COLO829 (cell line): ENCODE data around the gene PHOSPHO2.
A peak's percentile ranks its signal among the peaks of the same experiment; 100 is the strongest.

Experiments used
- DNase-seq: peaks from one replicate; pipeline ENCODE4 v3.0.0; 2012; ENCODE audit warnings: low spot score

PHOSPHO2 gene

GRCh38 chr2:169694113-169694893, at the start of gene PHOSPHO2, which contains the start of gene CFAP210:
TSS of gene PHOSPHO2 (plus strand) at chr2:169694469. CDS start at chr2:169700972, 6,503 bp downstream.
TSS of gene CFAP210 (minus strand) at chr2:169694405. CDS start at chr2:169694327, 78 bp downstream.
- DNase-seq: peak; percentile 93

GRCh38 chr2:169647496-169647895, 46.8 kb upstream of the PHOSPHO2 start:
- DNase-seq: no peak

GRCh38 chr2:169649278-169649677, 45.0 kb upstream of the PHOSPHO2 start:
- no peak for DNase-seq

- DNase-seq: no peak
Measured at GRCh38 chr2:169653636-169654035, 40.6 kb upstream of the PHOSPHO2 start.

GRCh38 chr2:169656164-169656563, 38.1 kb upstream of the PHOSPHO2 start:
- no peak for DNase-seq

- DNase-seq: no peak
Measured at GRCh38 chr2:169658877-169659276, 35.4 kb upstream of the PHOSPHO2 start.

- no peak for DNase-seq
Measured at GRCh38 chr2:169659320-169659719, 34.9 kb upstream of the PHOSPHO2 start.

- no peak for DNase-seq
Measured at GRCh38 chr2:169661265-169661664, 33.0 kb upstream of the PHOSPHO2 start.

- DNase-seq: no peak
Measured at GRCh38 chr2:169662744-169663143, 31.5 kb upstream of the PHOSPHO2 start.

GRCh38 chr2:169663247-169663646, 31.0 kb upstream of the PHOSPHO2 start:
- DNase-seq: no peak

GRCh38 chr2:169664600-169664977, 29.7 kb upstream of the PHOSPHO2 start:
- no peak for DNase-seq

GRCh38 chr2:169664978-169665930, 29.0 kb upstream of the PHOSPHO2 start:
- DNase-seq: no peak

GRCh38 chr2:169667583-169667982, 26.7 kb upstream of the PHOSPHO2 start:
- no peak for DNase-seq

- peak; percentile 82 for DNase-seq
Measured at GRCh38 chr2:169670215-169670651, 24.0 kb upstream of the PHOSPHO2 start.

GRCh38 chr2:169670937-169671336, 23.3 kb upstream of the PHOSPHO2 start:
- DNase-seq: peak; percentile 65

- no peak for DNase-seq
Measured at GRCh38 chr2:169672406-169672805, 21.9 kb upstream of the PHOSPHO2 start.

GRCh38 chr2:169673106-169673505, 21.2 kb upstream of the PHOSPHO2 start:
- DNase-seq: no peak

- no peak for DNase-seq
Measured at GRCh38 chr2:169673921-169674320, 20.3 kb upstream of the PHOSPHO2 start.

GRCh38 chr2:169676357-169676756, 17.9 kb upstream of the PHOSPHO2 start:
- no peak for DNase-seq

GRCh38 chr2:169676850-169677249, 17.4 kb upstream of the PHOSPHO2 start:
- DNase-seq: no peak

GRCh38 chr2:169683054-169683424, 11.2 kb upstream of the PHOSPHO2 start:
- no peak for DNase-seq

- DNase-seq: no peak
Measured at GRCh38 chr2:169683425-169684134, 10.7 kb upstream of the PHOSPHO2 start.
